ENCODE data around the gene LPA. TPM values are rescaled to one million over a fixed set of nuclear protein-coding genes. Genes with fewer than 3 reads are reported as not detected.

LPA gene
- 0.01 to 0.02 TPM in 2 of 5 replicates, not detected in the others for total RNA-seq (2022; extraction: Qiagen RNA extraction; ENCODE audit: low read depth)

GRCh38 chr6:160664198-160664597 lies at the start of gene LPA:
Gene LPA (minus strand): TSS chr6:160664275. CDS start chr6:160664214, 61 bp downstream.

GRCh38 chr6:160701918-160702680 lies 38.0 kb upstream of the LPA start, which contains the start of gene PLG:
Gene PLG (plus strand): TSS chr6:160702244. CDS start chr6:160702305, 61 bp downstream.

Other genes starting within 250 kb of the LPA start
- gene PLG, start 38.0 kb upstream of the LPA start, total RNA-seq (2022; extraction: Qiagen RNA extraction; ENCODE audit: low read depth) = not detected in 5 replicates